Vagina (tissue), 2 donors: ENCODE data around the gene INPP4B. TPM values are rescaled to one million over a fixed set of nuclear protein-coding genes. Genes with fewer than 3 reads are reported as not detected.

Source experiments
- DNase-seq, 2 donors: peaks; one replicate each; pipeline ENCODE4 v3.0.0-alpha.2; 2017; ENCODE audit errors: extremely low spot score in 2 of 2
- H3K27ac ChIP-seq: fragments of 200-600 bp; sonication (generic); one replicate; pipeline ENCODE4 v1.5.1; 2019
- H3K27me3 ChIP-seq: fragments of 200-600 bp; sonication (generic); one replicate; pipeline ENCODE4 v1.5.1; 2019
- H3K36me3 ChIP-seq, 2 donors: fragments of 200-600 bp; sonication (generic); one replicate each; pipeline ENCODE4 v1.5.1; 2017 to 2019
- H3K4me1 ChIP-seq: fragments of 200-600 bp; sonication (generic); one replicate; pipeline ENCODE4 v1.5.1; 2019
- H3K4me3 ChIP-seq, 2 donors: fragments of 200-600 bp; sonication (generic); 1 replicate in 1 of 2; 2 replicates in 1 of 2; pipeline ENCODE4 v1.5.1; 2016 to 2019
- H3K9me3 ChIP-seq: fragments of 200-600 bp; sonication (generic); one replicate; pipeline ENCODE4 v1.5.1; 2019
- POLR2A ChIP-seq, 2 donors: fragments of 450-650 bp; IDR thresholded peaks; one replicate each; pipeline ENCODE4 v1.6.1; 2017; ENCODE audit warnings: antibody characterized with exemption in 2 of 2, mild to moderate bottlenecking in 2 of 2, moderate library complexity in 2 of 2
- POLR2AphosphoS5 ChIP-seq, 2 donors: sonication (generic); formaldehyde crosslinking; IDR thresholded peaks; one replicate each; pipeline ENCODE4 v1.9.0; 2017; ENCODE audit warnings: antibody characterized with exemption in 2 of 2, mild to moderate bottlenecking in 2 of 2, low read depth in 1 of 2; ENCODE audit not compliant: insufficient read depth in 1 of 2
- intact Hi-C: fragments of 100-400 bp; cut with DNase I; formaldehyde crosslinking; loops from one replicate; pipeline ENCODE4 v1.15.1; 2023
- total RNA-seq: library from RNA; depleted of rRNA; stranded (reverse); fragments of >200 nt; gene quantifications from one replicate; pipeline ENCODE4 v1.2.3, GENCODE V29; 2016
- TF ChIP-seq, protein P1 (sequence below), 3 experiments: fragments of 450-650 bp in 2 of 3; fragments of 200-600 bp in 1 of 3; sonication (generic) in 1 of 3; IDR thresholded peaks; one replicate each; pipeline ENCODE4 v1.5.1; 2017 to 2019; ENCODE audit warnings: antibody characterized with exemption in 3 of 3, mild to moderate bottlenecking in 2 of 3, moderate library complexity in 2 of 3

The INPP4B gene
- total RNA-seq, 1 donor from 2014 or later, result 21.1 TPM

DNA sequence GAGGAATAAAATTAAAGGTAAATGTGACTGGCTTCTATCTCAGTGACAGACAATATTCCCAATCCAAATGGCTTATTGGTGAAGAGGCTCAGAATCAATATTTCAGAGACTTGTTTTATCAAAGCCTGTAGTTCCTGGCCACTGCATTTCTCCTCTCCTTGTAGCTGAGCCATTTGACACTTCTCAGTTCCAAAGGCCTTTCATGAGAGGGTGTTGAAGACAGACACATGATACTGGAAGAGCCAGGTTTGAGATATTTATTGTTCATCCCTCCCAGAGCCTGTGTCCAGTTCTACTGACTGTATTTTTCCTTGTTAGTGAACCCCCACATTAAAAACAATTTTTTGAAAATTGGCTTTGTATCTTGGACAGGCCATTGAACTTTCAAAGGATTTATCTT, 12.9 kb upstream of the INPP4B start:
- no peak for TF ChIP-seq POLR2A (IDR thresholded peaks at IDR 0.05)
- TF ChIP-seq, protein P1, sequence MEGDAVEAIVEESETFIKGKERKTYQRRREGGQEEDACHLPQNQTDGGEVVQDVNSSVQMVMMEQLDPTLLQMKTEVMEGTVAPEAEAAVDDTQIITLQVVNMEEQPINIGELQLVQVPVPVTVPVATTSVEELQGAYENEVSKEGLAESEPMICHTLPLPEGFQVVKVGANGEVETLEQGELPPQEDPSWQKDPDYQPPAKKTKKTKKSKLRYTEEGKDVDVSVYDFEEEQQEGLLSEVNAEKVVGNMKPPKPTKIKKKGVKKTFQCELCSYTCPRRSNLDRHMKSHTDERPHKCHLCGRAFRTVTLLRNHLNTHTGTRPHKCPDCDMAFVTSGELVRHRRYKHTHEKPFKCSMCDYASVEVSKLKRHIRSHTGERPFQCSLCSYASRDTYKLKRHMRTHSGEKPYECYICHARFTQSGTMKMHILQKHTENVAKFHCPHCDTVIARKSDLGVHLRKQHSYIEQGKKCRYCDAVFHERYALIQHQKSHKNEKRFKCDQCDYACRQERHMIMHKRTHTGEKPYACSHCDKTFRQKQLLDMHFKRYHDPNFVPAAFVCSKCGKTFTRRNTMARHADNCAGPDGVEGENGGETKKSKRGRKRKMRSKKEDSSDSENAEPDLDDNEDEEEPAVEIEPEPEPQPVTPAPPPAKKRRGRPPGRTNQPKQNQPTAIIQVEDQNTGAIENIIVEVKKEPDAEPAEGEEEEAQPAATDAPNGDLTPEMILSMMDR (IDR thresholded peaks at IDR 0.05), result no peak
- no peak for TF ChIP-seq POLR2AphosphoS5 (IDR thresholded peaks at IDR 0.05; ENCODE audit: insufficient read depth in 1 of 2, low read depth in 1 of 2)
- DNase-seq, result no peak

DNA sequence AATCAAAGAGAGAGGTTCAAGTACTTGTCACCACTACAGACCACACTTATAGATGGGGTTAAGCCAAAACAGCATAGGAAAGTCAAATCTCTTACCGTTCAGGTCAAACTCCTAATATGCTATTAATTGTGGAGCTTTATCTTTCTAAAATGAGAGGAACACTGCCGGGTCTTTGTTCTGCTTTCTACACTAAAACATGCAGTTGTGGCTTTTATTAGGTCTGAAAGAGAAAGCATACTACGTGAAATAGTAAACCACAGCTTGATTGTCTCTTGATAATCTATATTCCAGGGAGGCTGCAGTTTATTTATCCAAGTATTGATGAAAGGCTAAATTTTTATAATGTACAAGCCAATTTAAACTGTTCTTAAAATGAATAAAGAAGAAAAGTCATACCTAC, 12.3 kb upstream of the INPP4B start:
- Histone ChIP-seq H3K9me3 (no peaks in the 10 kb centered on the region), H3K27ac (no peak overlapping the region), H3K27me3 (no peaks in the 10 kb centered on the region), H3K36me3 (no peaks in the 10 kb centered on the region), H3K4me3 (no peak overlapping the region), H3K4me1 (no peaks in the 10 kb centered on the region)
- intact Hi-C loops, result loop anchor here (10.0 kb wide), 1 partner anchor 1434 kb away; no protein-coding TSS in a partner anchor
- DNase-seq, result no peak
- TF ChIP-seq POLR2AphosphoS5 (IDR thresholded peaks at IDR 0.05; ENCODE audit: insufficient read depth in 1 of 2, low read depth in 1 of 2) (no peak), POLR2A (IDR thresholded peaks at IDR 0.05) (no peak)
- TF ChIP-seq, protein P1 (IDR thresholded peaks at IDR 0.05), result no peak

More for the DNA sequence above, 12.9 kb upstream of the INPP4B start:
- no peaks in the 10 kb centered on the region for H3K9me3 ChIP-seq
- no peaks in the 10 kb centered on the region for H3K4me1 ChIP-seq
- intact Hi-C loops, result loop anchor here (10.0 kb wide), 1 partner anchor 1434 kb away; no protein-coding TSS in a partner anchor
- no peaks in the 10 kb centered on the region for H3K27me3 ChIP-seq
- H3K4me3 ChIP-seq, result no peak overlapping the region
- H3K27ac ChIP-seq, result no peak overlapping the region
- H3K36me3 ChIP-seq, result no peaks in the 10 kb centered on the region

DNA sequence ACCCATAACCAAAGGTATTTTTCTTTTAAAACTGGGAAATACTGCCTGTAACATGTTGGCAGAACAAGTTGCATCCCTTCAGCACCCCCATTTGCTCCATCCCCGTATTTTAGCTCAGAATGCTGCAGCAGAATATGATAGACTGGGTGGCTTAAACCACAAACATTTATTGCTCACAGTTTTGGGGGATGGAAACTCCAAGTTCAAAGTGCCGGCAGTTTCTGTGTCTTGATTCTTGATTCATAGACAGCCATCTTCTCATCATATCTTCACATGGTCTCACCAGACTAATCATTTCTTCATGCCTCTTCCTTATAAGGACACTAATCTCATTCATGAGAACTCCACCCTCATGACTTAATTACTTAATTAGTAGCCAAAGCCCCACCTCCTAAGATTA, 10.5 kb upstream of the INPP4B start:
- DNase-seq, result no peak
- Histone ChIP-seq H3K27ac (no peak overlapping the region), H3K4me1 (no peaks in the 10 kb centered on the region), H3K9me3 (no peaks in the 10 kb centered on the region), H3K27me3 (no peaks in the 10 kb centered on the region), H3K36me3 (no peaks in the 10 kb centered on the region), H3K4me3 (no peak overlapping the region)
- TF ChIP-seq, protein P1 (IDR thresholded peaks at IDR 0.05), result no peak
- no peak for TF ChIP-seq POLR2A (IDR thresholded peaks at IDR 0.05)
- TF ChIP-seq POLR2AphosphoS5 (IDR thresholded peaks at IDR 0.05; ENCODE audit: insufficient read depth in 1 of 2, low read depth in 1 of 2), result no peak
- intact Hi-C loops, result loop anchor here (10.0 kb wide), 1 partner anchor 1432 kb away; no protein-coding TSS in a partner anchor

DNA sequence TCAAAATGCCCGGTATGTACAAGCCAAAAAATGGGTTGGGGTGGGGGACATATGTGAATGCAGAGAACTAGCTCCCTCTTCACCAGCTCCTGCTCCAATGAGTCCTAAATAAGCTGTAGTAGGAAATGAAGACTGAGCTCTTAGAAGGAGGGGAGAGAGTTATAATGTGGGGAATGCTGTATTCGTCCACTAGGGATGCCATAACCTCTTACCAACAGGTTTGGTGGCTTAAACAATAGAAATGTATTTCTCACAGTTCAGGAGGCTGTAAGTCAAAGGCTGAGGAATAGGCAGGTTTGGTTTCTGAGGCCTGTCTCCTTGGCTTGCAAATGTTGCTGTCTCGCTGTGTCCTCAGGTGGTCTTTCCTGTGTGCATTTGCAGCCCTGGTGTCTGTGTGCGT, 4.4 kb upstream of the INPP4B start:
- peaks cover 5% of the 10 kb centered on the region for H3K4me1 ChIP-seq
- intact Hi-C loops, result loop anchor here (10.0 kb wide), 1 partner anchor 1426 kb away; no protein-coding TSS in a partner anchor
- no peak overlapping the region for H3K4me3 ChIP-seq
- H3K36me3 ChIP-seq, result no peaks in the 10 kb centered on the region
- no peak for DNase-seq
- no peak overlapping the region for H3K27ac ChIP-seq
- TF ChIP-seq POLR2A (IDR thresholded peaks at IDR 0.05), result no peak
- TF ChIP-seq, protein P1 (IDR thresholded peaks at IDR 0.05), result no peak
- no peak for TF ChIP-seq POLR2AphosphoS5 (IDR thresholded peaks at IDR 0.05; ENCODE audit: insufficient read depth in 1 of 2, low read depth in 1 of 2)
- H3K27me3 ChIP-seq, result no peaks in the 10 kb centered on the region
- no peaks in the 10 kb centered on the region for H3K9me3 ChIP-seq

DNA sequence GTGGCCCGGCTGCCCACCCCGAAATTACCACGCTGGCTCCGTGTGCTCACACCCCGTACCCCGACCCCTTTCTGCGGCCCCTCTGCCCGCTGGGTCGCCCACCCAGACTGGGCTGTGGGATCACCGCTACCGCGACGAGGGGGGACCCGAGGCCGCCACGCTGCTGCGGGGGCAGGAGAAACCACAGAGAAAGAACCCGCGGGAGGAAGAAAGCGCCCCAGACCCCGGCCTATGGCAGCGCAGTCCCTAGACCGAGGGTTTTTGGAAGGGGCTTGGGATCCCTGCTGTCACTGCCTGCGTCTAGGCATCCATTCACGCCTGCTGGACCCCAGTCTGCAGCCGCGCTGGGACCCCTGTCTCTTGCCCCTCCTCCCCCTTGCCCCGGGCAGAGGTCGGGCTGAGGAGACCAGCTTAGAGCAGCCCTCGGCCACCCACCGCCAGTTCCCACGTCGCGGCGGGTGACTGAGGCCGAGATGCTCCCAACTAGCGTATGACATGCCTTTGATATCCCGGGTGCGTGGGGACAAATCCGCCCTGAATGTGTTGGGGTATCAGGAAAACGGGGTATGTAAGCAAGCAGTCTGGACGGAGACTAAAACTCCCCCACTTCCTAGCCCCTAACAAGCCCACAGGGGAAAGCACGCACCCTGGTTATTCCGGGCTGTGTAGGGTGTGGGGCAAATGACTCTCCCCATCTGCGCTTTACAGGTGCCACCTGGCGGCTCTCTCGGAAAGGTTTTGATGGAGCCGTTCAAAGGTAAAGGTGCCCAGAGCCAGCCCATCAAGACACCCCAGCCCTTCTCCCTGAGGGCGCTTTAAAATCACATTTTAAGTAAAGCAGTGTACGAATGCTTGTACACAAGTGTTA, 862 bp upstream of the INPP4B start:
- Histone ChIP-seq H3K27me3 (no peaks in the 10 kb centered on the region), H3K36me3 (no peaks in the 10 kb centered on the region), H3K27ac (peak overlapping the region; percentile 73), H3K4me3 (peak overlapping the region; percentile 54 to 70), H3K4me1 (peaks cover 5% of the 10 kb centered on the region), H3K9me3 (no peaks in the 10 kb centered on the region)
- TF ChIP-seq, protein P1 (IDR thresholded peaks at IDR 0.05), result peak in 2 of 3 experiments; percentile 36 to 39
- no peak for TF ChIP-seq POLR2AphosphoS5 (IDR thresholded peaks at IDR 0.05; ENCODE audit: insufficient read depth in 1 of 2, low read depth in 1 of 2)
- intact Hi-C loops, result loop anchor here (10.0 kb wide), 1 partner anchor 722 kb away; no protein-coding TSS in a partner anchor
- no peak for DNase-seq
